Panc1 (cell line): ENCODE data around the gene CRIM1. TPM values are rescaled to one million over a fixed set of nuclear protein-coding genes. Genes with fewer than 3 reads are reported as not detected.

ENCODE experiments used
- ATAC-seq: fragments of 200-7000 bp; cut with Tn5 transposase; 2 replicates; pipeline ENCODE4 v1.9.1; 2020; ENCODE audit warnings: mild to moderate bottlenecking, moderate library complexity
- BruUV-seq: library from RNA; stranded (reverse); fragments of 400-500 nt; replicated peaks from 2 replicates; lab custom pipeline; 2021; lab: Mats Ljungman, UMichigan
- CTCF ChIA-PET: fragments of 300-600 bp; sonication (Branson Sonifier 250); formaldehyde crosslinking; loops from one replicate; lab custom pipeline; 2022; ENCODE audit warnings: antibody characterized with exemption; lab: Charles Lee
- POLR2A ChIA-PET: fragments of 300-600 bp; sonication (Branson Sonifier 250); formaldehyde crosslinking; loops from one replicate; lab custom pipeline; 2022; ENCODE audit warnings: antibody characterized with exemption; lab: Charles Lee
- DNase-seq: peaks from one replicate; pipeline ENCODE4 v3.0.0-alpha.2; 2010; ENCODE audit warnings: low read depth, low spot score
- H3K27ac ChIP-seq: 2 replicates; pipeline ENCODE4 v1.5.1; 2011; ENCODE audit warnings: mild to moderate bottlenecking, low read length, inconsistent platforms
- H3K27me3 ChIP-seq: fragments of 200-500 bp; sonication (Bioruptor generic); 2 replicates; pipeline ENCODE4 v1.6.0; 2014; ENCODE audit warnings: low read length, inconsistent platforms; ENCODE audit not compliant: control insufficient read depth, insufficient read depth
- H3K36me3 ChIP-seq: fragments of 200-500 bp; sonication (Bioruptor generic); 2 replicates; pipeline ENCODE4 v1.5.1; 2014; ENCODE audit warnings: inconsistent platforms, mild to moderate bottlenecking, low read length, moderate library complexity; ENCODE audit not compliant: control insufficient read depth, insufficient read depth
- H3K4me1 ChIP-seq: 2 replicates; pipeline ENCODE4 v1.5.1; 2011; ENCODE audit warnings: inconsistent platforms, mild to moderate bottlenecking, low read length, moderate library complexity; ENCODE audit not compliant: control insufficient read depth, insufficient read depth
- H3K4me3 ChIP-seq, 2 experiments: 2 replicates each; pipeline ENCODE4 v1.5.1; 2011 to 2012; ENCODE audit warnings: low read depth in 2 of 2, low read length in 2 of 2, mild to moderate bottlenecking in 2 of 2, inconsistent platforms in 1 of 2, moderate library complexity in 1 of 2
- H3K9me3 ChIP-seq: fragments of 200-500 bp; sonication (Bioruptor generic); 2 replicates; pipeline ENCODE4 v1.5.1; 2014; ENCODE audit warnings: low read depth, mild to moderate bottlenecking, inconsistent platforms, low read length, moderate library complexity; ENCODE audit not compliant: control insufficient read depth, insufficient read depth
- CTCF ChIP-seq: fragments of 450-650 bp; IDR thresholded peaks from 2 replicates; pipeline ENCODE4 v1.5.1; 2017; ENCODE audit warnings: mild to moderate bottlenecking
- POLR2AphosphoS5 ChIP-seq: IDR thresholded peaks from 2 replicates; pipeline ENCODE4 v1.6.1; 2012; ENCODE audit warnings: mild to moderate bottlenecking, low read depth, low read length, moderate library complexity
- REST ChIP-seq, 2 experiments: IDR thresholded peaks; 2 replicates each; pipeline ENCODE4 v1.6.1; 2011 to 2012; ENCODE audit warnings: low read depth in 2 of 2, control low read depth in 1 of 2, low read length in 1 of 2, mild to moderate bottlenecking in 1 of 2, moderate library complexity in 1 of 2; ENCODE audit not compliant: insufficient read depth in 1 of 2
- SIN3A ChIP-seq: IDR thresholded peaks from 2 replicates; pipeline ENCODE4 v1.6.1; 2012; ENCODE audit warnings: low read depth, mild to moderate bottlenecking, low read length, moderate library complexity, borderline replicate concordance; ENCODE audit not compliant: insufficient read depth
- TCF7L2 ChIP-seq: IDR thresholded peaks from 2 replicates; pipeline ENCODE4 v1.6.1; 2011; ENCODE audit warnings: mild to moderate bottlenecking, low read depth, low read length, inconsistent platforms
- in situ Hi-C: cut with HindIII; loops from 2 replicates; pipeline ENCODE4 v1.10.0; 2016; ENCODE audit warnings: low sequenced_read_pairs, low pct_unique_long_range_greater_than_20kb
- intact Hi-C: fragments of 100-400 bp; cut with micrococcal nuclease; formaldehyde crosslinking; loops from one replicate; pipeline ENCODE4 v1.10.0; 2022; ENCODE audit not compliant: unreplicated experiment
- total RNA-seq: library from RNA; stranded (reverse); gene quantifications from one replicate; pipeline ENCODE4 v1.2.1, GENCODE V29; 2021; ENCODE audit not compliant: unreplicated experiment

The CRIM1 gene
- total RNA-seq, 1 experiment from 2014 or later, result 290 TPM

GRCh38 chr2:36446294-36446693 is 90.7 kb downstream of the CRIM1 start:
- CTCF ChIA-PET, result no interaction called here
- POLR2A ChIA-PET, result no interaction called here
- H3K27ac ChIP-seq, result peak overlapping the region; percentile 1
- in situ Hi-C loops, result no loop called here
- intact Hi-C loops, result no loop called here
- no peaks in the 10 kb centered on the region for H3K27me3 ChIP-seq
- ATAC-seq, result no peak
- no peaks in the 10 kb centered on the region for H3K9me3 ChIP-seq
- BruUV-seq, result no TSS peak
- H3K4me3 ChIP-seq, result no peak overlapping the region
- TF ChIP-seq POLR2AphosphoS5 (no peak), REST (IDR thresholded peaks at IDR 0.05; ENCODE audit: insufficient read depth in 1 of 2, low read depth in 2 of 2, low read length in 1 of 2) (no peak), SIN3A (no peak), TCF7L2 (no peak), CTCF (no peak)
- peaks cover 34% of the 10 kb centered on the region for H3K4me1 ChIP-seq
- peaks cover 76% of the 10 kb centered on the region for H3K36me3 ChIP-seq
- DNase-seq, result no peak

GRCh38 chr2:36449213-36449612 is 93.6 kb downstream of the CRIM1 start:
- ChIA-PET CTCF (no interaction called here), POLR2A (interaction anchor here (0.9 kb wide), 1 partner anchor 76 kb away, joined by 4 read pairs; no protein-coding TSS in a partner anchor)
- no peak for DNase-seq
- in situ Hi-C loops, result no loop called here
- H3K9me3 ChIP-seq, result no peaks in the 10 kb centered on the region
- no peak overlapping the region for H3K4me3 ChIP-seq
- no peak for TF ChIP-seq POLR2AphosphoS5
- TF ChIP-seq REST (IDR thresholded peaks at IDR 0.05; ENCODE audit: insufficient read depth in 1 of 2, low read depth in 2 of 2, low read length in 1 of 2), result no peak
- no peak for TF ChIP-seq SIN3A
- TF ChIP-seq TCF7L2, result no peak
- no peak for TF ChIP-seq CTCF
- intact Hi-C loops, result no loop called here
- H3K27me3 ChIP-seq, result no peaks in the 10 kb centered on the region
- H3K4me1 ChIP-seq, result peaks cover 57% of the 10 kb centered on the region
- H3K27ac ChIP-seq, result peak overlapping the region; percentile 76; the same call in 1 of the 2 replicates
- no peak for ATAC-seq
- H3K36me3 ChIP-seq, result peaks cover 66% of the 10 kb centered on the region
- no TSS peak for BruUV-seq
